GM12878 (cell line): ENCODE measurements around the gene CDH4. TPM values are rescaled to one million over a fixed set of nuclear protein-coding genes. Genes with fewer than 3 reads are reported as not detected.

ENCODE experiments used
- ATAC-seq: fragments of 200-7000 bp; cut with Tn5 transposase; 3 replicates; pipeline ENCODE4 v1.9.1; 2020; ENCODE audit warnings: mild to moderate bottlenecking, moderate library complexity
- BruUV-seq: library from RNA; stranded (reverse); fragments of 400-500 nt; replicated peaks from 2 replicates; lab custom pipeline; 2021; lab: Mats Ljungman, UMichigan
- CTCF ChIA-PET: fragments of 300-600 bp; sonication (Branson Sonifier 250); formaldehyde crosslinking; extraction: SDS; loops from one replicate; lab custom pipeline; 2021; ENCODE audit warnings: inconsistent platforms; lab: Yijun Ruan, JAX
- POLR2A ChIA-PET: fragments of 350-600 bp; formaldehyde crosslinking; extraction: SDS; loops from one replicate; lab custom pipeline; 2021; ENCODE audit warnings: inconsistent platforms; lab: Charles Lee
- RAD21 ChIA-PET: fragments of 300-600 bp; sonication (Branson Sonifier 250); formaldehyde crosslinking; loops from one replicate; lab custom pipeline; 2023; ENCODE audit warnings: antibody characterized with exemption; ENCODE audit not compliant: unreplicated experiment; lab: Charles Lee
- SMC1A ChIA-PET: fragments of 300-600 bp; sonication (Branson Sonifier 250); formaldehyde crosslinking; loops from one replicate; lab custom pipeline; 2023; ENCODE audit not compliant: unreplicated experiment, uncharacterized antibody; lab: Charles Lee
- DNase-seq: peaks from one replicate; pipeline ENCODE4 v3.0.0-alpha.2; 2011; ENCODE audit warnings: low read depth, low spot score
- FAIRE-seq: peaks from 3 replicates; lab custom pipeline; 2011; peaks lifted over from hg19 to GRCh38; lab: Jason Lieb, UNC
- H2AFZ ChIP-seq: 2 replicates; pipeline ENCODE4 v1.6.0; 2011; ENCODE audit warnings: low read depth, low read length, control low read depth; ENCODE audit not compliant: control insufficient read depth
- H3K27ac ChIP-seq: 2 replicates; pipeline ENCODE4 v1.5.1; 2011; ENCODE audit warnings: control low read depth; ENCODE audit not compliant: control insufficient read depth, insufficient read depth
- H3K27me3 ChIP-seq, 2 experiments: replicated peaks in 1 of 2; 2 replicates each; pipeline versions ENCODE4 v1.6.0 to v1.6.1; 2011; ENCODE audit warnings: low read length in 1 of 2; ENCODE audit not compliant: control insufficient read depth in 2 of 2, insufficient read depth in 2 of 2
- H3K36me3 ChIP-seq, 2 experiments: 2 replicates each; pipeline ENCODE4 v1.5.1; 2011; ENCODE audit warnings: low read length in 1 of 2; ENCODE audit not compliant: control insufficient read depth in 2 of 2, insufficient read depth in 2 of 2
- H3K4me1 ChIP-seq: 2 replicates; pipeline ENCODE4 v1.6.1; 2011; ENCODE audit warnings: mild to moderate bottlenecking, low read length, moderate library complexity, mixed read lengths; ENCODE audit not compliant: control insufficient read depth, insufficient read depth
- H3K4me2 ChIP-seq: 2 replicates; pipeline ENCODE4 v1.6.0; 2011; ENCODE audit warnings: control low read depth; ENCODE audit not compliant: control insufficient read depth, insufficient read depth
- H3K4me3 ChIP-seq: fragments of 200-600 bp; sonication (generic); 2 replicates; pipeline ENCODE4 v1.5.1; 2016
- H3K79me2 ChIP-seq: 2 replicates; pipeline ENCODE4 v1.6.0; 2011; ENCODE audit warnings: low read length; ENCODE audit not compliant: control insufficient read depth, insufficient read depth
- H3K9ac ChIP-seq: 2 replicates; pipeline ENCODE4 v1.8.0; 2011; ENCODE audit warnings: low read length, control low read depth, mixed read lengths; ENCODE audit not compliant: control insufficient read depth, insufficient read depth
- H3K9me3 ChIP-seq: replicated peaks from 3 replicates; pipeline ENCODE4 v1.5.1; 2011; ENCODE audit warnings: mild to moderate bottlenecking, low read length; ENCODE audit not compliant: control insufficient read depth, insufficient read depth
- H4K20me1 ChIP-seq: 2 replicates; pipeline ENCODE4 v1.6.0; 2011; ENCODE audit not compliant: control insufficient read depth, insufficient read depth
- CBFB ChIP-seq: IDR thresholded peaks from 2 replicates; pipeline ENCODE4 v1.6.1; 2016; ENCODE audit warnings: antibody characterized with exemption, low read depth
- DPF2 ChIP-seq: fragments of 450-650 bp; IDR thresholded peaks from 2 replicates; pipeline ENCODE4 v1.6.1; 2017; ENCODE audit warnings: mild to moderate bottlenecking
- HDAC2 ChIP-seq: fragments of 200-600 bp; sonication (generic); IDR thresholded peaks from 2 replicates; pipeline ENCODE4 v1.6.1; 2017
- HDGF ChIP-seq: fragments of 450-650 bp; IDR thresholded peaks from 2 replicates; pipeline ENCODE4 v1.6.1; 2016; ENCODE audit warnings: antibody characterized with exemption
- IKZF2 ChIP-seq, 2 experiments: fragments of 450-650 bp; IDR thresholded peaks; 2 replicates each; pipeline ENCODE4 v1.6.1; 2017; ENCODE audit warnings: mild to moderate bottlenecking in 2 of 2, moderate library complexity in 2 of 2
- PAX8 ChIP-seq: fragments of 450-650 bp; IDR thresholded peaks from 2 replicates; pipeline ENCODE4 v1.6.1; 2017; ENCODE audit warnings: mild to moderate bottlenecking, moderate library complexity
- POLR2AphosphoS5 ChIP-seq: IDR thresholded peaks from 2 replicates; pipeline ENCODE4 v1.6.1; 2011; ENCODE audit warnings: mild to moderate bottlenecking, low read length, inconsistent platforms
- RBBP5 ChIP-seq: fragments of 200-600 bp; sonication (generic); conservative IDR thresholded peaks from 2 replicates; pipeline ENCODE4 v1.6.1; 2016
- RCOR1 ChIP-seq: conservative IDR thresholded peaks from 2 replicates; pipeline ENCODE4 v1.6.1; 2012; ENCODE audit warnings: low read depth, low read length, improper control_type of control experiment
- SUZ12 ChIP-seq: fragments of 200-600 bp; sonication (generic); IDR thresholded peaks from one replicate; pipeline ENCODE4 v1.6.1; 2018; ENCODE audit warnings: antibody characterized with exemption, mild to moderate bottlenecking; ENCODE audit not compliant: unreplicated experiment
- TCF7 ChIP-seq: IDR thresholded peaks from 2 replicates; pipeline ENCODE4 v1.6.1; 2014; ENCODE audit warnings: antibody characterized with exemption, borderline replicate concordance
- YBX1 ChIP-seq: fragments of 450-650 bp; IDR thresholded peaks from 2 replicates; pipeline ENCODE4 v1.6.1; 2016; ENCODE audit warnings: antibody characterized with exemption
- WGBS: methylation state at CpG from one replicate; pipeline ENCODE4 v1.1.6; 2016; ENCODE audit warnings: low lambda C conversion rate; ENCODE audit not compliant: insufficient replicate concordance, insufficient coverage; ENCODE audit errors: missing lambda C conversion rate; 5-methylcytosine and 5-hydroxymethylcytosine counted together
- in situ Hi-C: fragments of 300-500 bp; cut with MboI; formaldehyde crosslinking; loops from 9 replicates; pipeline ENCODE4 v1.14.3; 2018; ENCODE audit warnings: mixed read lengths
- intact Hi-C: fragments of 100-400 bp; cut with micrococcal nuclease; formaldehyde crosslinking; loops from one replicate; pipeline ENCODE4 v1.14.2; 2022; ENCODE audit not compliant: unreplicated experiment
- polyA plus RNA-seq, 11 experiments: library from polyadenylated mRNA; depleted of rRNA in 4 of 11; unstranded in 6 of 11; stranded (reverse) in 5 of 11; fragments of >200 nt; fragmentation: Nextera tagmentation in 4 of 11; fragmentation: Illumina TruSeq in 1 of 11; extraction: Ambion mirVana in 4 of 11; extraction: Trizol in 1 of 11; gene quantifications; 1 replicate in 1 of 11; 2 replicates in 10 of 11; pipeline versions ENCODE4 v1.2.1 to v1.2.3, GENCODE V29; 2011 to 2016; ENCODE audit warnings: inconsistent platforms in 2 of 11, missing spikeins in 2 of 11, low read depth in 1 of 11
- total RNA-seq, 4 experiments: library from RNA; depleted of rRNA in 3 of 4; stranded (reverse); fragments of >200 nt in 3 of 4; fragmentation: Illumina TruSeq in 1 of 4; extraction: Trizol in 1 of 4; gene quantifications; 2 replicates each; pipeline versions ENCODE4 v1.2.1 to v1.2.3, GENCODE V29; 2013 to 2021
- TF ChIP-seq, protein P1 (sequence below): fragments of 450-650 bp; formaldehyde crosslinking; IDR thresholded peaks from 2 replicates; pipeline ENCODE4 v1.4.0; 2022; ENCODE audit warnings: mild to moderate bottlenecking, moderate library complexity
- TF ChIP-seq, protein P2 (sequence below): IDR thresholded peaks from 2 replicates; pipeline ENCODE4 v1.6.1; 2012; ENCODE audit warnings: mild to moderate bottlenecking, low read depth, low read length
- TF ChIP-seq, protein P3 (sequence below): IDR thresholded peaks from 2 replicates; pipeline ENCODE4 v1.6.1; 2011; ENCODE audit warnings: borderline replicate concordance, low read depth, mild to moderate bottlenecking, moderate library complexity, low read length; ENCODE audit not compliant: insufficient read depth, poor library complexity, severe bottlenecking
- TF ChIP-seq, protein P4 (sequence below): fragments of 450-650 bp; IDR thresholded peaks from 2 replicates; pipeline ENCODE4 v1.6.1; 2018; ENCODE audit warnings: mild to moderate bottlenecking, low read depth, moderate library complexity; ENCODE audit not compliant: partially characterized antibody

CDH4 gene
- total and polyA plus RNA-seq, 10 of the 15 experiments (the other 5 are each of a cell fraction or from before 2014, with no cell fraction given), result not detected

DNA sequence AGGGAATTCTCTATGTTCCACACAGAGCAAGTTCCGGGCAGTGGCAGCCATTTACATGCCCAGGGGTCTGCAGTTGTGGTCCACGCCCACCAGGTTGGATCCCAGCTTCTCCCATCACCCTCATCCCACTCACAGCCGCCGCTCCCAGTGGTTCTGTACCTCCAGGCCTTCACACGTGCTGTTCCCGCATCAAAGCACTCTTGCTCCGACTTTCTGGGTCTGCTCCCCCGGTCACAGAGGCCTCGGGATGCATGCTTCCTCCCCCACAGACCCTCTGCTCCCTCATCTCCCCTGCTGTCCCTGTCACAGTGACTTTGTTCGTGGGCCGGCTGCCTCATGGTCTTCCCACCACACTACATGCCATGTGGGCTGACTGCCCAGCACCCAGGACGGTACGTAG lies 481.2 kb downstream of the CDH4 start:
- DNase-seq (no peak), FAIRE-seq (no peak), ATAC-seq (no peak)
- ChIA-PET CTCF (no interaction called here), POLR2A (no interaction called here), SMC1A (no interaction called here), RAD21 (no interaction called here)
- no peaks in the 10 kb centered on the region for H3K27me3 ChIP-seq
- no peak overlapping the region for H3K4me3 ChIP-seq
- no peaks in the 10 kb centered on the region for H4K20me1 ChIP-seq
- BruUV-seq, result no TSS peak
- H2AFZ ChIP-seq, result no peak overlapping the region
- no peaks in the 10 kb centered on the region; the same call in 2 of the 3 replicates for H3K9me3 ChIP-seq
- 53% methylated on average over 13 of the region's 13 CpGs for whole genome bisulfite sequencing
- no peaks in the 10 kb centered on the region for H3K4me1 ChIP-seq
- in situ Hi-C loops (no loop called here), intact Hi-C loops (no loop called here)
- no peaks in the 10 kb centered on the region for H3K79me2 ChIP-seq
- no peak overlapping the region for H3K27ac ChIP-seq
- no peak overlapping the region for H3K4me2 ChIP-seq
- no peaks in the 10 kb centered on the region for H3K36me3 ChIP-seq
- H3K9ac ChIP-seq, result no peak overlapping the region
- no peak for TF ChIP-seq PAX8
- TF ChIP-seq RCOR1, result no peak
- TF ChIP-seq CBFB, result no peak
- no peak for TF ChIP-seq HDAC2
- TF ChIP-seq, protein P1, sequence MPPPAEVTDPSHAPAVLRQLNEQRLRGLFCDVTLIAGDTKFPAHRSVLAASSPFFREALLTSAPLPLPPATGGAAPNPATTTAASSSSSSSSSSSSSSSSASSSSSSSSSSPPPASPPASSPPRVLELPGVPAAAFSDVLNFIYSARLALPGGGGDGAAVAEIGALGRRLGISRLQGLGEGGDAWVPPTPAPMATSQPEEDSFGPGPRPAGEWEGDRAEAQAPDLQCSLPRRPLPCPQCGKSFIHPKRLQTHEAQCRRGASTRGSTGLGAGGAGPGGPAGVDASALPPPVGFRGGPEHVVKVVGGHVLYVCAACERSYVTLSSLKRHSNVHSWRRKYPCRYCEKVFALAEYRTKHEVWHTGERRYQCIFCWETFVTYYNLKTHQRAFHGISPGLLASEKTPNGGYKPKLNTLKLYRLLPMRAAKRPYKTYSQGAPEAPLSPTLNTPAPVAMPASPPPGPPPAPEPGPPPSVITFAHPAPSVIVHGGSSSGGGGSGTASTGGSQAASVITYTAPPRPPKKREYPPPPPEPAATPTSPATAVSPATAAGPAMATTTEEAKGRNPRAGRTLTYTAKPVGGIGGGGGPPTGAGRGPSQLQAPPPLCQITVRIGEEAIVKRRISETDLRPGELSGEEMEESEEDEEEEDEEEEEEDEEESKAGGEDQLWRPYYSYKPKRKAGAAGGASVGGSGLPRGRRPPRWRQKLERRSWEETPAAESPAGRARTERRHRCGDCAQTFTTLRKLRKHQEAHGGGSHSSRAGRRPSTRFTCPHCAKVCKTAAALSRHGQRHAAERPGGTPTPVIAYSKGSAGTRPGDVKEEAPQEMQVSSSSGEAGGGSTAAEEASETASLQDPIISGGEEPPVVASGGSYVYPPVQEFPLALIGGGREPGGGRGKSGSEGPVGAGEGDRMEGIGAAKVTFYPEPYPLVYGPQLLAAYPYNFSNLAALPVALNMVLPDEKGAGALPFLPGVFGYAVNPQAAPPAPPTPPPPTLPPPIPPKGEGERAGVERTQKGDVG, result no peak
- TF ChIP-seq, protein P2, sequence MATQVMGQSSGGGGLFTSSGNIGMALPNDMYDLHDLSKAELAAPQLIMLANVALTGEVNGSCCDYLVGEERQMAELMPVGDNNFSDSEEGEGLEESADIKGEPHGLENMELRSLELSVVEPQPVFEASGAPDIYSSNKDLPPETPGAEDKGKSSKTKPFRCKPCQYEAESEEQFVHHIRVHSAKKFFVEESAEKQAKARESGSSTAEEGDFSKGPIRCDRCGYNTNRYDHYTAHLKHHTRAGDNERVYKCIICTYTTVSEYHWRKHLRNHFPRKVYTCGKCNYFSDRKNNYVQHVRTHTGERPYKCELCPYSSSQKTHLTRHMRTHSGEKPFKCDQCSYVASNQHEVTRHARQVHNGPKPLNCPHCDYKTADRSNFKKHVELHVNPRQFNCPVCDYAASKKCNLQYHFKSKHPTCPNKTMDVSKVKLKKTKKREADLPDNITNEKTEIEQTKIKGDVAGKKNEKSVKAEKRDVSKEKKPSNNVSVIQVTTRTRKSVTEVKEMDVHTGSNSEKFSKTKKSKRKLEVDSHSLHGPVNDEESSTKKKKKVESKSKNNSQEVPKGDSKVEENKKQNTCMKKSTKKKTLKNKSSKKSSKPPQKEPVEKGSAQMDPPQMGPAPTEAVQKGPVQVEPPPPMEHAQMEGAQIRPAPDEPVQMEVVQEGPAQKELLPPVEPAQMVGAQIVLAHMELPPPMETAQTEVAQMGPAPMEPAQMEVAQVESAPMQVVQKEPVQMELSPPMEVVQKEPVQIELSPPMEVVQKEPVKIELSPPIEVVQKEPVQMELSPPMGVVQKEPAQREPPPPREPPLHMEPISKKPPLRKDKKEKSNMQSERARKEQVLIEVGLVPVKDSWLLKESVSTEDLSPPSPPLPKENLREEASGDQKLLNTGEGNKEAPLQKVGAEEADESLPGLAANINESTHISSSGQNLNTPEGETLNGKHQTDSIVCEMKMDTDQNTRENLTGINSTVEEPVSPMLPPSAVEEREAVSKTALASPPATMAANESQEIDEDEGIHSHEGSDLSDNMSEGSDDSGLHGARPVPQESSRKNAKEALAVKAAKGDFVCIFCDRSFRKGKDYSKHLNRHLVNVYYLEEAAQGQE, result no peak
- TF ChIP-seq HDGF, result no peak
- TF ChIP-seq SUZ12, result no peak
- TF ChIP-seq YBX1, result no peak
- no peak for TF ChIP-seq DPF2
- no peak for TF ChIP-seq RBBP5
- TF ChIP-seq POLR2AphosphoS5, result no peak
- TF ChIP-seq, protein P3, sequence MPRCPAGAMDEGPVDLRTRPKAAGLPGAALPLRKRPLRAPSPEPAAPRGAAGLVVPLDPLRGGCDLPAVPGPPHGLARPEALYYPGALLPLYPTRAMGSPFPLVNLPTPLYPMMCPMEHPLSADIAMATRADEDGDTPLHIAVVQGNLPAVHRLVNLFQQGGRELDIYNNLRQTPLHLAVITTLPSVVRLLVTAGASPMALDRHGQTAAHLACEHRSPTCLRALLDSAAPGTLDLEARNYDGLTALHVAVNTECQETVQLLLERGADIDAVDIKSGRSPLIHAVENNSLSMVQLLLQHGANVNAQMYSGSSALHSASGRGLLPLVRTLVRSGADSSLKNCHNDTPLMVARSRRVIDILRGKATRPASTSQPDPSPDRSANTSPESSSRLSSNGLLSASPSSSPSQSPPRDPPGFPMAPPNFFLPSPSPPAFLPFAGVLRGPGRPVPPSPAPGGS, result no peak
- no peak for TF ChIP-seq TCF7
- TF ChIP-seq, protein P4, sequence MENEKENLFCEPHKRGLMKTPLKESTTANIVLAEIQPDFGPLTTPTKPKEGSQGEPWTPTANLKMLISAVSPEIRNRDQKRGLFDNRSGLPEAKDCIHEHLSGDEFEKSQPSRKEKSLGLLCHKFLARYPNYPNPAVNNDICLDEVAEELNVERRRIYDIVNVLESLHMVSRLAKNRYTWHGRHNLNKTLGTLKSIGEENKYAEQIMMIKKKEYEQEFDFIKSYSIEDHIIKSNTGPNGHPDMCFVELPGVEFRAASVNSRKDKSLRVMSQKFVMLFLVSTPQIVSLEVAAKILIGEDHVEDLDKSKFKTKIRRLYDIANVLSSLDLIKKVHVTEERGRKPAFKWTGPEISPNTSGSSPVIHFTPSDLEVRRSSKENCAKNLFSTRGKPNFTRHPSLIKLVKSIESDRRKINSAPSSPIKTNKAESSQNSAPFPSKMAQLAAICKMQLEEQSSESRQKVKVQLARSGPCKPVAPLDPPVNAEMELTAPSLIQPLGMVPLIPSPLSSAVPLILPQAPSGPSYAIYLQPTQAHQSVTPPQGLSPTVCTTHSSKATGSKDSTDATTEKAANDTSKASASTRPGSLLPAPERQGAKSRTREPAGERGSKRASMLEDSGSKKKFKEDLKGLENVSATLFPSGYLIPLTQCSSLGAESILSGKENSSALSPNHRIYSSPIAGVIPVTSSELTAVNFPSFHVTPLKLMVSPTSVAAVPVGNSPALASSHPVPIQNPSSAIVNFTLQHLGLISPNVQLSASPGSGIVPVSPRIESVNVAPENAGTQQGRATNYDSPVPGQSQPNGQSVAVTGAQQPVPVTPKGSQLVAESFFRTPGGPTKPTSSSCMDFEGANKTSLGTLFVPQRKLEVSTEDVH, result no peak
- TF ChIP-seq IKZF2 (IDR thresholded peaks at IDR 0.05), result no peak
